Measurements from ENCODE around the gene LRRN3. TPM values are rescaled to one million over a fixed set of nuclear protein-coding genes. Genes with fewer than 3 reads are reported as not detected.

LRRN3 gene
- total and polyA plus RNA-seq, 7 donors = 0.15 to 1.9 (median 0.69) TPM

GRCh38 chr7:111074748-111075146 is 16.2 kb upstream of the LRRN3 start:
- Histone ChIP-seq H3K9me3 (no peaks in the 10 kb centered on the region), H3K36me3 (ENCODE audit: insufficient read depth in 1 of 2, low read depth in 1 of 2) (no peaks in the 10 kb centered on the region), H3K4me3 (no peak overlapping the region), H3K27ac (no peak overlapping the region), H3K27me3 (ENCODE audit: insufficient read depth in 3 of 3, low read length in 2 of 3) (no peaks in the 10 kb centered on the region), H3K4me1 (peaks cover 5% of the 10 kb centered on the region)
- no peak for TF ChIP-seq CTCF (IDR thresholded peaks at IDR 0.05)
- no peak for DNase-seq
- intact Hi-C loops (cut with DNase I) = no loop called here
- WGBS, 3 donors = 73 to 79% (median 74%) methylated on average over 6 of the region's 6 CpGs
- no peak for ATAC-seq

- peaks cover 5% of the 10 kb centered on the region for H3K4me1 ChIP-seq
- ATAC-seq = peak in 3 of 4 donors; percentile 34 to 70 (median 61)
Observed at GRCh38 chr7:111075498-111075897, 15.4 kb upstream of the LRRN3 start.

GRCh38 chr7:111076205-111076604 is 14.7 kb upstream of the LRRN3 start:
- no peak for TF ChIP-seq CTCF (IDR thresholded peaks at IDR 0.05)
- no peaks in the 10 kb centered on the region for H3K36me3 ChIP-seq (ENCODE audit: insufficient read depth in 1 of 2, low read depth in 1 of 2)
- DNase-seq (no peak), ATAC-seq (no peak)
- peaks cover 5% of the 10 kb centered on the region for H3K4me1 ChIP-seq
- no peaks in the 10 kb centered on the region for H3K27me3 ChIP-seq (ENCODE audit: insufficient read depth in 3 of 3, low read length in 2 of 3)
- intact Hi-C loops (cut with DNase I) = no loop called here
- no peaks in the 10 kb centered on the region for H3K9me3 ChIP-seq
- H3K27ac ChIP-seq = no peak overlapping the region
- no peak overlapping the region for H3K4me3 ChIP-seq

More at GRCh38 chr7:111075498-111075897, 15.4 kb upstream of the LRRN3 start:
- Histone ChIP-seq H3K4me3 (no peak overlapping the region), H3K9me3 (no peaks in the 10 kb centered on the region), H3K27me3 (ENCODE audit: insufficient read depth in 3 of 3, low read length in 2 of 3) (no peaks in the 10 kb centered on the region), H3K36me3 (ENCODE audit: insufficient read depth in 1 of 2, low read depth in 1 of 2) (no peaks in the 10 kb centered on the region), H3K27ac (no peak overlapping the region)
- TF ChIP-seq CTCF (IDR thresholded peaks at IDR 0.05) = no peak
- intact Hi-C loops (cut with DNase I) = no loop called here
- WGBS, 3 donors = 56 to 61% (median 56%) methylated on average over 5 of the region's 5 CpGs
- DNase-seq = no peak

GRCh38 chr7:111077001-111077400 is 13.9 kb upstream of the LRRN3 start:
- intact Hi-C loops (cut with DNase I) = no loop called here
- Histone ChIP-seq H3K27ac (no peak overlapping the region), H3K4me1 (peaks cover 5% of the 10 kb centered on the region), H3K27me3 (ENCODE audit: insufficient read depth in 3 of 3, low read length in 2 of 3) (no peaks in the 10 kb centered on the region), H3K4me3 (no peak overlapping the region), H3K36me3 (ENCODE audit: insufficient read depth in 1 of 2, low read depth in 1 of 2) (no peaks in the 10 kb centered on the region), H3K9me3 (no peaks in the 10 kb centered on the region)
- ATAC-seq (no peak), DNase-seq (no peak)
- TF ChIP-seq CTCF (IDR thresholded peaks at IDR 0.05) = no peak
- WGBS, 3 donors = 93 to 100% (median 98%) methylated on average over 2 of the region's 2 CpGs

- Histone ChIP-seq H3K36me3 (ENCODE audit: insufficient read depth in 1 of 2, low read depth in 1 of 2) (no peaks in the 10 kb centered on the region), H3K27ac (no peak overlapping the region), H3K27me3 (ENCODE audit: insufficient read depth in 3 of 3, low read length in 2 of 3) (no peaks in the 10 kb centered on the region), H3K4me1 (peaks cover 2% of the 10 kb centered on the region), H3K4me3 (no peak overlapping the region), H3K9me3 (no peaks in the 10 kb centered on the region)
- DNase-seq (no peak), ATAC-seq (no peak)
- intact Hi-C loops (cut with DNase I) = no loop called here
- TF ChIP-seq CTCF (IDR thresholded peaks at IDR 0.05) = no peak
- 94 to 100% (median 97%) methylated on average over 1 of the region's 1 CpG for WGBS, 3 donors
Observed at GRCh38 chr7:111080495-111081105, 10.3 kb upstream of the LRRN3 start.

Measured in psoas muscle (tissue), 8 donors.